KOPT-K1 (cell line): ENCODE data around the gene S100A14.
"Not testable (repeated sequence)": the region's sequence is repeated elsewhere in the genome, so short reads cannot be mapped to it uniquely, and the experiment has no call there.

Experiments used
- H3K27ac ChIP-seq: fragments of 200-600 bp; sonication (generic); 2 replicates; pipeline ENCODE4 v1.5.1; 2016; ENCODE audit warnings: antibody characterized with exemption, mild to moderate bottlenecking, low read depth, low read length; ENCODE audit not compliant: poor library complexity, severe bottlenecking
- H3K36me3 ChIP-seq: fragments of 200-600 bp; sonication (generic); 2 replicates; pipeline ENCODE4 v1.5.1; 2017; ENCODE audit warnings: antibody characterized with exemption, mild to moderate bottlenecking, low read length, moderate library complexity; ENCODE audit not compliant: insufficient read depth
- H3K9me3 ChIP-seq: fragments of 200-600 bp; sonication (generic); 2 replicates; pipeline ENCODE4 v1.5.1; 2017; ENCODE audit warnings: antibody characterized with exemption, low read length, mild to moderate bottlenecking; ENCODE audit not compliant: insufficient read depth, poor library complexity, severe bottlenecking

The S100A14 gene

GRCh38 chr1:153597206-153597605 lies 18.9 kb downstream of the S100A14 start:
- Histone ChIP-seq H3K27ac (no peak overlapping the region), H3K9me3 (no peaks in the 10 kb centered on the region), H3K36me3 (no peaks in the 10 kb centered on the region)

- Histone ChIP-seq H3K36me3 (no peaks in the 10 kb centered on the region), H3K9me3 (no peaks in the 10 kb centered on the region), H3K27ac (no peak overlapping the region)
Observed at GRCh38 chr1:153592748-153593147, 23.4 kb downstream of the S100A14 start.

GRCh38 chr1:153588482-153588881 lies 27.6 kb downstream of the S100A14 start:
- Histone ChIP-seq H3K27ac (no peak overlapping the region), H3K36me3 (no peaks in the 10 kb centered on the region), H3K9me3 (no peaks in the 10 kb centered on the region)

- H3K27ac ChIP-seq, result not testable (repeated sequence)
Observed at GRCh38 chr1:153588033-153588432, 28.1 kb downstream of the S100A14 start.

GRCh38 chr1:153587314-153587713 lies 28.8 kb downstream of the S100A14 start:
- H3K36me3 ChIP-seq, result no peaks in the 10 kb centered on the region
- no peaks in the 10 kb centered on the region for H3K9me3 ChIP-seq
- H3K27ac ChIP-seq, result no peak overlapping the region

More at GRCh38 chr1:153588033-153588432, 28.1 kb downstream of the S100A14 start:
- not testable (repeated sequence) for H3K36me3 ChIP-seq, H3K9me3 ChIP-seq

GRCh38 chr1:153586347-153586746 lies 29.8 kb downstream of the S100A14 start:
- Histone ChIP-seq H3K27ac (no peak overlapping the region), H3K36me3 (no peaks in the 10 kb centered on the region), H3K9me3 (no peaks in the 10 kb centered on the region)

GRCh38 chr1:153585006-153585405 lies 31.1 kb downstream of the S100A14 start:
- H3K27ac ChIP-seq, result no peak overlapping the region
- no peaks in the 10 kb centered on the region for H3K36me3 ChIP-seq

GRCh38 chr1:153583976-153584375 lies 32.1 kb downstream of the S100A14 start:
- Histone ChIP-seq H3K9me3 (no peaks in the 10 kb centered on the region), H3K27ac (no peak overlapping the region), H3K36me3 (no peaks in the 10 kb centered on the region)

More at GRCh38 chr1:153585006-153585405, 31.1 kb downstream of the S100A14 start:
- H3K9me3 ChIP-seq, result no peaks in the 10 kb centered on the region

- H3K27ac ChIP-seq, H3K36me3 ChIP-seq, H3K9me3 ChIP-seq: not testable (repeated sequence)
Observed at GRCh38 chr1:153583514-153583913, 32.6 kb downstream of the S100A14 start.

GRCh38 chr1:153582836-153583235 lies 33.3 kb downstream of the S100A14 start:
- H3K27ac ChIP-seq, H3K36me3 ChIP-seq, H3K9me3 ChIP-seq: not testable (repeated sequence)

- Histone ChIP-seq H3K36me3 (no peaks in the 10 kb centered on the region), H3K27ac (no peak overlapping the region), H3K9me3 (no peaks in the 10 kb centered on the region)
Observed at GRCh38 chr1:153578936-153579335, 37.2 kb downstream of the S100A14 start.

GRCh38 chr1:153578490-153578889 lies 37.6 kb downstream of the S100A14 start:
- no peaks in the 10 kb centered on the region for H3K36me3 ChIP-seq
- H3K27ac ChIP-seq, result no peak overlapping the region
- no peaks in the 10 kb centered on the region for H3K9me3 ChIP-seq

- Histone ChIP-seq H3K27ac (no peak overlapping the region), H3K36me3 (no peaks in the 10 kb centered on the region), H3K9me3 (no peaks in the 10 kb centered on the region)
Observed at GRCh38 chr1:153577624-153578051, 38.5 kb downstream of the S100A14 start.

- H3K27ac ChIP-seq, result no peak overlapping the region
- H3K36me3 ChIP-seq, result no peaks in the 10 kb centered on the region
- H3K9me3 ChIP-seq, result no peaks in the 10 kb centered on the region
Observed at GRCh38 chr1:153577138-153577537, 39.0 kb downstream of the S100A14 start.

GRCh38 chr1:153575497-153575896 lies 40.6 kb downstream of the S100A14 start:
- not testable (repeated sequence) for H3K36me3 ChIP-seq, H3K9me3 ChIP-seq, H3K27ac ChIP-seq

- H3K9me3 ChIP-seq, H3K27ac ChIP-seq, H3K36me3 ChIP-seq: not testable (repeated sequence)
Observed at GRCh38 chr1:153575081-153575491, 41.0 kb downstream of the S100A14 start.

- Histone ChIP-seq H3K36me3 (no peaks in the 10 kb centered on the region), H3K9me3 (no peaks in the 10 kb centered on the region), H3K27ac (no peak overlapping the region)
Observed at GRCh38 chr1:153573351-153573750, 42.8 kb downstream of the S100A14 start.
